ENCODE data around the gene TCP10L.

TCP10L gene

DNA sequence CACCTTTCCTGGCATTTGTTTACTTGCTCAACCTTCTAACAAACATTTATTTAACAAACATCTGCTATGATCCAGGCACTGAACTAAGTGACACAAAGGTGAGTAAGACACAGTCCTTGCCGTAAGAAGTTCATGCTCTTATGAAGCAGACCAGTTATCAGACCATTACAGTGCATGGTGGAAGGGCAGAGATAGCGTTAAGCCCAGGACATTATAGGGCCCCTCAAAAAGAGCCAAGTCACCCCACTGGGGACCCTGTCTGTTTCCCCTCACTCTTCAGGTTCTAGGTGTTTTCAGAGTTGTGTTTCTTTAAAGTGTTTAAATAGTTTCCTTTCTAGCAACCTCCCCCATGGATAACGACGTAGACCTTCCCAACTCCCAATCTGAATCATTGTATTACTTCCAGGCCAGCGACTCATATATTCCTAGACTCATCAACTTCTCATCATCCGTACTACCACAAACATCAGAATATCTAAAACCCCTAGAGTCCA is 39.3 kb downstream of the TCP10L start:
- TF ChIP-seq, protein P1, sequence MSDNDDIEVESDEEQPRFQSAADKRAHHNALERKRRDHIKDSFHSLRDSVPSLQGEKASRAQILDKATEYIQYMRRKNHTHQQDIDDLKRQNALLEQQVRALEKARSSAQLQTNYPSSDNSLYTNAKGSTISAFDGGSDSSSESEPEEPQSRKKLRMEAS (IDR thresholded peaks at IDR 0.05) = no peak
- TF ChIP-seq ZBTB7A (IDR thresholded peaks at IDR 0.05; ENCODE audit: low read depth) (no peak), TEAD4 (IDR thresholded peaks at IDR 0.05) (no peak), TCF12 (IDR thresholded peaks at IDR 0.05; ENCODE audit: low read depth) (no peak), FOXM1 (IDR thresholded peaks at IDR 0.05; ENCODE audit: borderline replicate concordance, low read depth) (no peak), TAF1 (IDR thresholded peaks at IDR 0.05; ENCODE audit: low read depth) (no peak), EGR1 (IDR thresholded peaks at IDR 0.05) (no peak), CREB1 (IDR thresholded peaks at IDR 0.05; ENCODE audit: low read depth) (no peak), NFIC (IDR thresholded peaks at IDR 0.05) (no peak), RAD21 (IDR thresholded peaks at IDR 0.05; ENCODE audit: low read depth) (no peak), EP300 (IDR thresholded peaks at IDR 0.05; ENCODE audit: borderline replicate concordance) (no peak), CEBPB (IDR thresholded peaks at IDR 0.05) (no peak), YY1 (IDR thresholded peaks at IDR 0.05; ENCODE audit: low read depth) (no peak)
- TF ChIP-seq, protein P2, sequence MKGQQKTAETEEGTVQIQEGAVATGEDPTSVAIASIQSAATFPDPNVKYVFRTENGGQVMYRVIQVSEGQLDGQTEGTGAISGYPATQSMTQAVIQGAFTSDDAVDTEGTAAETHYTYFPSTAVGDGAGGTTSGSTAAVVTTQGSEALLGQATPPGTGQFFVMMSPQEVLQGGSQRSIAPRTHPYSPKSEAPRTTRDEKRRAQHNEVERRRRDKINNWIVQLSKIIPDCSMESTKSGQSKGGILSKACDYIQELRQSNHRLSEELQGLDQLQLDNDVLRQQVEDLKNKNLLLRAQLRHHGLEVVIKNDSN (IDR thresholded peaks at IDR 0.05) = no peak
- TF ChIP-seq, protein P3, sequence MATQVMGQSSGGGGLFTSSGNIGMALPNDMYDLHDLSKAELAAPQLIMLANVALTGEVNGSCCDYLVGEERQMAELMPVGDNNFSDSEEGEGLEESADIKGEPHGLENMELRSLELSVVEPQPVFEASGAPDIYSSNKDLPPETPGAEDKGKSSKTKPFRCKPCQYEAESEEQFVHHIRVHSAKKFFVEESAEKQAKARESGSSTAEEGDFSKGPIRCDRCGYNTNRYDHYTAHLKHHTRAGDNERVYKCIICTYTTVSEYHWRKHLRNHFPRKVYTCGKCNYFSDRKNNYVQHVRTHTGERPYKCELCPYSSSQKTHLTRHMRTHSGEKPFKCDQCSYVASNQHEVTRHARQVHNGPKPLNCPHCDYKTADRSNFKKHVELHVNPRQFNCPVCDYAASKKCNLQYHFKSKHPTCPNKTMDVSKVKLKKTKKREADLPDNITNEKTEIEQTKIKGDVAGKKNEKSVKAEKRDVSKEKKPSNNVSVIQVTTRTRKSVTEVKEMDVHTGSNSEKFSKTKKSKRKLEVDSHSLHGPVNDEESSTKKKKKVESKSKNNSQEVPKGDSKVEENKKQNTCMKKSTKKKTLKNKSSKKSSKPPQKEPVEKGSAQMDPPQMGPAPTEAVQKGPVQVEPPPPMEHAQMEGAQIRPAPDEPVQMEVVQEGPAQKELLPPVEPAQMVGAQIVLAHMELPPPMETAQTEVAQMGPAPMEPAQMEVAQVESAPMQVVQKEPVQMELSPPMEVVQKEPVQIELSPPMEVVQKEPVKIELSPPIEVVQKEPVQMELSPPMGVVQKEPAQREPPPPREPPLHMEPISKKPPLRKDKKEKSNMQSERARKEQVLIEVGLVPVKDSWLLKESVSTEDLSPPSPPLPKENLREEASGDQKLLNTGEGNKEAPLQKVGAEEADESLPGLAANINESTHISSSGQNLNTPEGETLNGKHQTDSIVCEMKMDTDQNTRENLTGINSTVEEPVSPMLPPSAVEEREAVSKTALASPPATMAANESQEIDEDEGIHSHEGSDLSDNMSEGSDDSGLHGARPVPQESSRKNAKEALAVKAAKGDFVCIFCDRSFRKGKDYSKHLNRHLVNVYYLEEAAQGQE (IDR thresholded peaks at IDR 0.05; ENCODE audit: low read depth) = no peak

DNA sequence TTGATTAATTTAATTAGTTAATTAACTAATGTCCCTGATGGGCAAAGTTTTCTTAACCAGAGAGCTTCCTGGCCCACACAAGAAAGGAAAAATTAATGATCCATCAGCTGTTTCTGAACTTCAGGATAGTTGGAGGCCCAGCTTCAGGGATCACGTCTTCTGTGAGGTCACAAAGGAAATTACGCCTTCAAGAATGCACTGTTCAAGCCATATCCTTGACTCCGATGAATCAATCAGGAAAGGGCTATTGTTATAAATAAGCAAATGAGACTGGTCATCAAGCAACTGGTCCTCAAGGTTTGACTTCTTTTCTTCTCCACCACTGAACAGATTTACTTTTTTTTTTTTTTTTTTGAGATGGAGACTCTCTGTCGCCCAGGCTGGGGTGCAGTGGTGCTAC is 40.6 kb downstream of the TCP10L start:
- TF ChIP-seq, protein P1 (IDR thresholded peaks at IDR 0.05) = no peak
- TF ChIP-seq ZBTB7A (IDR thresholded peaks at IDR 0.05; ENCODE audit: low read depth) (no peak), RAD21 (IDR thresholded peaks at IDR 0.05; ENCODE audit: low read depth) (no peak), EP300 (IDR thresholded peaks at IDR 0.05; ENCODE audit: borderline replicate concordance) (no peak), TAF1 (IDR thresholded peaks at IDR 0.05; ENCODE audit: low read depth) (no peak), CREB1 (IDR thresholded peaks at IDR 0.05; ENCODE audit: low read depth) (no peak), FOXM1 (IDR thresholded peaks at IDR 0.05; ENCODE audit: borderline replicate concordance, low read depth) (no peak), YY1 (IDR thresholded peaks at IDR 0.05; ENCODE audit: low read depth) (no peak), CEBPB (IDR thresholded peaks at IDR 0.05) (no peak), TEAD4 (IDR thresholded peaks at IDR 0.05) (no peak), TCF12 (IDR thresholded peaks at IDR 0.05; ENCODE audit: low read depth) (no peak), EGR1 (IDR thresholded peaks at IDR 0.05) (no peak), NFIC (IDR thresholded peaks at IDR 0.05) (no peak)
- TF ChIP-seq, protein P3 (IDR thresholded peaks at IDR 0.05; ENCODE audit: low read depth) = no peak
- TF ChIP-seq, protein P2 (IDR thresholded peaks at IDR 0.05) = no peak

DNA sequence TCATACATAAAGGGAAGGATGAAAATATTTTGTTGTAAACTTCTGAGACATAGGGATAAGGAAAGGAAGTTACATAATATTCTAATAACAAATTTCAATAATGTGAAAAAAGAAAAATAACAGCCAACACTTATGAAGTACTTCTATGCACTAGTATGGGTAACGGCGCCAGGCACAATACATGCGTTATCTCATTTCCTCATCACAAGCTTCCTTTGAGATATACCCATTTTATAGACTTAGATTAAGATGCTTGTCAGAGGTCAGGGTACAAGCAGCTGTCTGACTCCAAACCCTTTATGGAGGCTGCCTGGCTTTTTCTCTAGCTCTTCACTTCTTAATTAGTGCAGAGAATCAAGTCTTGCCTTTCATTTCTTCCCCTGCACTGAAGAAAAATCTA is 41.3 kb downstream of the TCP10L start:
- TF ChIP-seq TCF12 (IDR thresholded peaks at IDR 0.05; ENCODE audit: low read depth) (no peak), EP300 (IDR thresholded peaks at IDR 0.05; ENCODE audit: borderline replicate concordance) (no peak), TAF1 (IDR thresholded peaks at IDR 0.05; ENCODE audit: low read depth) (no peak), RAD21 (IDR thresholded peaks at IDR 0.05; ENCODE audit: low read depth) (no peak), FOXM1 (IDR thresholded peaks at IDR 0.05; ENCODE audit: borderline replicate concordance, low read depth) (no peak), NFIC (IDR thresholded peaks at IDR 0.05) (no peak), CEBPB (IDR thresholded peaks at IDR 0.05) (no peak), YY1 (IDR thresholded peaks at IDR 0.05; ENCODE audit: low read depth) (no peak), CREB1 (IDR thresholded peaks at IDR 0.05; ENCODE audit: low read depth) (no peak), TEAD4 (IDR thresholded peaks at IDR 0.05) (no peak), ZBTB7A (IDR thresholded peaks at IDR 0.05; ENCODE audit: low read depth) (no peak), EGR1 (IDR thresholded peaks at IDR 0.05) (no peak)
- TF ChIP-seq, protein P1 (IDR thresholded peaks at IDR 0.05) = no peak
- TF ChIP-seq, protein P2 (IDR thresholded peaks at IDR 0.05) = no peak
- TF ChIP-seq, protein P3 (IDR thresholded peaks at IDR 0.05; ENCODE audit: low read depth) = no peak
